DMS79 treated with DMSO at 0.1 percent for 48 hours (cell line): Measurements from ENCODE around the gene ZNF397.

Source experiments
- DNase-seq: peaks from one replicate; lab custom pipeline; 2025; lab: John Stamatoyannopoulos, UW

Gene ZNF397

DNA sequence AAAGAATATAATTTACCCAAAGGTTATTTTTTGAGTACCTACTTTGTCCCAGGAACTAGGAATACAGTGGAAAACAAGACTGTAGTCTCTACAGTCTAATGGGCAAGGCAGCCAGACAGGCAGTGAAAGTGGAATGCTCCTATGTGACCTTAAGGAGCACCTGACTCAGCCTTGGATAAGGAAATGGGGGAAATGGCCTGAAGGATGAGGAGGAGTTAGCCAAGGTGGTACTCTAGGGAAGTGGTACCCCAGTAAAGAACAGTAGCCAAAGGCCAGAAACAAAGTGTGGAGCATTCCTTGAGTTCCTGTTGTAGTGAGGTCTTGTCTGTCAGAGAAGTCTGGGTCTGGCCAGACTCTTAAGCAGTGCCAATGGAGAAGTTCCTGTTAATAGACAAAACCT is 6.0 kb downstream of the ZNF397 start:
- no peak for DNase-seq

DNA sequence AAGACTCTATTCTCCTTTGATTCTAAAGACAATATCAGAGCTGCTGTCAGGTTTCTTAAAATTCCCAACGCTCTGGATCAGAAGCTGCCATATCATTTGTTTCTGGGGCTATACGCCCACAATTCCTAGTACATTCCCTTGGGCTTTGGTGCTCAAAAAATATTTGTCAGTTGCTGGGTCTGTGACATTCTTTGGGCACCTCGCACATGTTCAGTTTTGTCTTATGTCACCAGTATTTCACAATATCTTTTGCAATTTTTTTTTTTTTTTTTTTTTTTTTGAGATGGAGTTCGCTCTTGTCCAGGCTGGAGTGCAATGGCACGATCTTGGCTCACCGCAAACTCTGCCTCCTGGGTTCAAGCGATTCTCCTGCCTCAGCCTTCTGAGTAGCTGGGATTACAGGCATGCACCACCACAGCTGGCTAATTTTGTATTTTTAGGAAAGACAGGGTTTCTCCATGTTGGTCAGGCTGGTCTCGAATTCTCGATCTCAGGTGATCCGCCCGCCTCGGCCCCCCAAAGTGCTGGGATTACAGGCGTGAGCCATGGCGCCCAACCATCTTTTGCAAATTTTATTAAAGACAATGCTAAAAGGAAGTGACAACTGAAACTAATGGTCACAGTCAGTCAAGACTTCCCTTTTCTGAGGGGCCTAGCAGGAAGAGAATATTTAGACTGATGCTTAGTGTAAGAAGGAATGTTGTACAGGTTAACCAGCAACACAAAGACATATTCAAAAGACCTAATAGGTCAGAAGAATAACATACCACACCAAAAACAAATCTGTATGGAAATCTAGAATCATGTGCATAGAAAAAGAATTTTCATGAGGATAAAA is 6.8 kb downstream of the ZNF397 start:
- no peak for DNase-seq

DNA sequence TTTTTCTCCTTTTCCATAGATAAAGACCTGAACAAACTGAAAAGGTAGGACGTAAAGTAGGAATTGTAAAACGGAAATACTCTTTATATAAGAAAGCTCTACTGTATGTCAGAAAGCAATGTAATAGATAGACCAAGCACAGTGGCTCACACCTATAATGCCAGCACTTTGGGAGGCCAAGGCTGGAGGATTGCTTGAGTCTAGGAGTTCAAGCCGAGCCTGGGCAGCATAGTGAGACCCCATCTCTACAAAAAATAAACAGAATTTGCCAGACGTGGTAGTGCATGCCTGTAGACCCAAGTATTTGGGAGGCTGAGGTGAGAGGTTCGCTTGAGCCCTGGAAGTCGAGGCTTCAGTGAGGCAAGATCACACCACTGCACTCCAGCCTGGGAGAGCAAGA is 7.6 kb downstream of the ZNF397 start:
- DNase-seq, result no peak

DNA sequence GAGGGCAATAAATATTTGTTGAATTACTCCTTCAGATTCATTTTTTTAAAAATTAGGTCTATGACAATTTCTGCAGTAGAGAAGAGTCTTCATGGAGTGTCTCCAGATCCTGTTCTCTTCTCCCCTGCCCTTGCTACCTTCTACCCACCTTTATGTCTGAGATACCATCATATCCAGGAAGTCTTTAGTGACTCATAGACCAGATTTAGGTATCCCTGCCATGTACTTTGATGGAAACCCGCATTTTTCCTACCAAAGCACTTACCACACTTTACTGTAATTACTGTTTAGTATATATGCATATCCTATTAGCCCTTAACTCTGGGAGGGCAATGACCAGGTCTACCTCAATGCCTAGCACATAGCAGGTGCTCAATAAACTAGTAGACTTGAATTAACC is 11.6 kb downstream of the ZNF397 start:
- no peak for DNase-seq

DNA sequence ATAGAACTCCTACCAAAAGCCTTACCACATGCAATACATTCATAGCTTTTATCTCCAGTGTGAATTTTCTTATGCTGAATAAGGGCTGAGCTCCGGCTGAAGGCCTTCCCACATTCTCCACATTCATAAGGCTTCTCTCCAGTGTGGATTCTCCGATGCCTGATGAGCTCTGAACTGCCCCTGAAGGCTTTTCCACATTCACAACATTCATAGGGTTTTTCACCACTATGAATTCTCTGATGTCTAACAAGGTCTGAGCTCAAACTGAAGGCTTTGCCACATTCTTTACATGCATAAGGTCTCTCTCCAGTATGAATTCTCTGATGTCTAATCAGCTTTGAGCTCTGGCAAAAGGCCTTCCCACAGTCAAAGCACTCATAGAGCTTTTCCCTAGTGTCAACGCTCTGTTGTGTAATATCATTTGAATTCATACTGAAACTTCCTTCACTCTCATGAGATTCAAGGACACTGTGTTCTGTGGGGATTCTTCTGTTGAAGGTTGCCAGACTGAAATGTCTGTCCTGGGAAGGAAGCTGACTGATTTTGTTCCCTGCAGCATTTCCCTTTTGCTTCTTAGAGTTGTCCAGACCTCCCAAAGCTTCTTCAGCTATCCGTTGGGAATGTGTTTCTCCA is 12.9 kb downstream of the ZNF397 start:
- DNase-seq, result no peak

DNA sequence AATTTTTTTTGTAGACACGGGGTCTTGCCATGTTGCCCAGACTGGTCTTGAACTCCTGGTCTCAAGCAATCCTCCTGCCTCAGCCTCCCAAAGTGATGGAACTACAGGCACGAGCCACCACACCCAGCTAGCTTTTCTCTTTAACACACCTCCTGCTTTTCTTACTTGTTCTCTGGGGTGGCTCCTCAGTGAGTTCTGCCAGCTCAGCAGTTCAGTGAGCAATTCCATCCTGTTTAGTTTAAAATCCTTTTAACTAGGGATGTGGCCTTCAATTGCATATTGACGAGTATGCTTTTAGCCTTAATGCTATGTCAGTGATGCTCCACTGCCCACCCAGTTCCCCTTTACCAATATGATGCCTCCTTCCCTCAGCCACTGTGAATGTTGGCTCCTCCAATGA is 16.1 kb downstream of the ZNF397 start:
- no peak for DNase-seq

- no peak for DNase-seq
These were observed 23.6 kb downstream of the ZNF397 start for GRCh38 chr18:35264409-35264808.

- peak; percentile 56 for DNase-seq
These were observed 26.4 kb downstream of the ZNF397 start for GRCh38 chr18:35267161-35267651.

- DNase-seq, result no peak
These were observed 27.0 kb downstream of the ZNF397 start for GRCh38 chr18:35267809-35268208.

- DNase-seq, result no peak
These were observed 28.0 kb downstream of the ZNF397 start for GRCh38 chr18:35268821-35269220.

DNA sequence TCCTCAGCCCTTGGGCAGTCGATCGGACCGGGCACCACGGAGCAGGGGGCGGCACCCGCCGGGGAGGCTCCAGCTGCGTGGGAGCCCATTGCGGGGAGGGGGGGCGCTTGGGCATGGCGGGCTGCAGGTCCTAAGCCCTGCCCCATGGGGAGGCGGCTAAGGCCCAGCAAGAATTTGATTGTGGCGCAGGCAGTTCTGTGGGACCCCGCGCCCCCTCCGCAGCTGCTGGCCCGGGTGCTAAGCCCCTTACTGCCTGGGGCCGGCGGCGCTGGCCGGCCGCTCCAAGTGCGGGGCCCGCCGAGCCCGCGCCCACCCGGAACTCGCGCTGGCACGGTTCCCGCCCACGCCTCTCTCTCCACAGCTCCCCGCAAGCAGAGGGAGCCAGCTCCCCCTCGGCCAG is 30.8 kb downstream of the ZNF397 start:
- no peak for DNase-seq

DNA sequence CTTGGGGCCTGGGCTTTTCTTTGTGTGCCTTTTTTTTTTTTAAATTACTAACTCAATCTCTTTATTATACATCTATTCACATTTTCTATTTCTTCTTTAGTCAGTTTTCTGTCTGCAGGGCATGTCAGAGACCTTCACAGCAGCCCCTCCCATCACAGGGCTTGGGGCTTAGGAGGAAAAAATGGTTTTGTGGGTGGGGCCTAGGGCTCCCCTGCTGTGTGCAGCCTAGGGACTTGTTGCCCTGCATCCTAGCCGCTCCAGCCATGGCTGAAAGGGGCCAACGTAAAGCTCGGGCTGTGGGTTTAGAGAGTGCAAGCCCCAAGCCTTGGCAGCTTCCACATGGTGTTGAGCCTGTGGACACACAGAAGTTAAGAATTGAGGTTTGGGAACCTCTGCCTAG is 35.4 kb downstream of the ZNF397 start:
- DNase-seq, result no peak

DNA sequence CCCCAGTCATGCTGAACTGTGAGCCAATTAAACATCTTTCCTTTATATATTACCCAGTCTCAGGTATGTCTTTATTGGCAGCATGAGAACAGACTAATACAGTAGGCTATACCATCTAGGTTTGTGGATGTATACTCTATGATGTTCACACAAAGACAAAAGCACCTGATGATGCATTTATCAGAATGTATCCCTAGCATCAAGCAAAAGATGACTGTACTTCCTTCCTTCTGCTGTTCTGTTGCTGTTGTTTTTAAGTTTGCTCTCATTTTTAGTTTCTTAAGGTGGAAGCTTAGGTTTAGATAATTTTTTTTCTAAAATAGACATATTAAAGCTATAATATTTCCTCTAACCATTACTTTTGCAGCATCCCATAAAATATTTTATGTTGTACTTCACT is 36.8 kb downstream of the ZNF397 start:
- no peak for DNase-seq

GRCh38 chr18:35278085-35278484 is 37.3 kb downstream of the ZNF397 start:
- DNase-seq, result no peak

DNA sequence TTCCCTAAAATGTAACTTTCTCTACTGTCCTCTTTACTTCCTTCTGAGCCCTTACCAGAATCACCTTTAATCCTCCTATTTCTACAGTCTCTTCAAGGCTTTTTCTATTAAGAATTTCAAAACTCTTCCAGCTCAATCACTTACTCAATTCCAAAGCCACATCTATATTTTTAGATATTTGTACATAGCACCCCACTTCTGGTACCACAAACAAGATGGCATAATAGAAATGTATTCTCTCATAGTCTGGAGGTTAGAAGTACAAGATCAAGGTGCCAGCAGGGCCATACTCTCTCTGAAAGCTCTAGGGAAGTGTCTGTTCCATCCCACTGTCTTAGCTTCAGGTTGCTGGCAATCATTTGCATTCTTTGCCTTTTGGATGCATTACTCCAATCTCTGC is 38.1 kb downstream of the ZNF397 start:
- DNase-seq, result no peak

DNA sequence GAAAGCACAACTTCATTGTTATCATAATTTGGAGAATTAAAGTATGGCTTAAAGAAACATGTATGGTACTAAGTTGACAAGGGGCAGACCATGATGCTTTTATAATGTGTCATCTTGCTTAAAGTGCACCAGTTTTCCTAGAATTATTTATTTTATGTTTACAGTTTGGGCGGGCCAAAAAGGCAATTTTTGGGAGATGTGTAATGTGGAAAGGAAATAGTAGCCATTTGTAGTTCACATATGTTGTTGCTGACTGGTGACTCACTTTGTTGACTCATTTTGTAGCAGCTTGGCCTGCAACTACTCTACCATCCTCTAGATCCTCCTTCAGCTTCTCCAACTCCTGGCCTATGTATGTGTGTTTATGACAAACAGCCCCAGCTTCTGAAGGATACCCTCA is 41.5 kb downstream of the ZNF397 start:
- no peak for DNase-seq

DNA sequence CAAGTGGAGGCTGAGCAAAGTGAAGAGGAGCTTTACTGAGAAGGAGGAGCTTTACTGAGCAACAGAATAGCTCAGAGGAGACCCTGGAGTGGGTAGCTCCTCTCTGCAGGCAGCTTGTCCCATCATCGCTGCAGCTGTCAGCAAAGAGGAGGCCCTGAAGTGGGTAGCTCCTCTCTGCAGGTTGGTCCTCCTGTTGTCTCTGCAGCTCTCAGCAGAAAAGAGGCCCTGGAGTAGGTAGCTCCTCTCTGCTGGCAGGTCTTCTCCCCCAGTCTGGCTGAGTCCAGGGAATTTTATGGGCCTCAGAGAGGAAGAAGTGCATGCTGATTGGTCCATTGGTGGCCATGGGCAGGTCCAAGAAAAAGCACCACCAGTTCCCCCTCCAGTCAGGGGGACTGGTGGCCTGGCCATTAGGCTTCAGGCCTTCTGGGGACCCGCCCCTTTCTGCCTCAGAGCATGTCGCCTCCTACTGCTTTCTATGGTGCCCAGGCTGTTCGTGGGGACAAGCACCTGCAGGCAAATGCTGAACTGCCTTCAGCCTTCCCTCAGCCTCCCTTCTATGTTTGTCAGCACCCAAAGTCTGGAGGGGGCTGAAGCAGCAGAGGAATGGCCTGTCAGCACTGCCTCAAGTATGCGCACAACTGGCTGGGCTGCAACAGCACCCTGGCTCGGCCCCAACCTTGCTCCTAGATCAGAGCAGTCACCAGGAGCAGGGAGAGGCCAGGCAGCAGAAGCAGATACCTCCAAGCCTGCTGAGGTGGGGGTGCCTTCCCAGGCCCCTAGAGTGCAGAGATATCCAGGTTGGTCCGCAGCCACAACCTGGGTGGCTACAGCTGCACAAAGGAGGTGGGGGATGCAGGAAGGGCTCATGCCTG is 43.3 kb downstream of the ZNF397 start:
- DNase-seq, result no peak

GRCh38 chr18:35284841-35285240 is 44.0 kb downstream of the ZNF397 start:
- no peak for DNase-seq

DNA sequence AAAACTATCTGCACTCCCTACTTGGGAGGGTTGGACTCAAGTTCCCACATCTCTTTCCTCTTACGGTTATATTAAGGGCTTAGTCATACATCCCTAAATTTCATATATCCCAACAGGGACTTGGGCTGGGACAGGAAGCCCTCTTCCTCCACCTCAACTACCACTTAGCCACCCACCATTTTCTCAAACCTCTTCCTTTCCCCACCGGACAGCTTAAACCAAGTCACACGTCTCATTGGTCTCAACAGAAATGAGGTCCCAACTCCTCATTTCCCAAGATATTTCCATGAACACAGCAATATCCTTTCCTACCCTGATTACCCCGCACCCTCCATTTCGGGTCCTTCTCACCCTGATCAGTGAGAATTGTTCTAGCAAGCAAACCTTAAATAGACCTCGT is 48.5 kb downstream of the ZNF397 start:
- peak; percentile 25 for DNase-seq

- peak; percentile 54 for DNase-seq
These were observed 48.9 kb downstream of the ZNF397 start for GRCh38 chr18:35289727-35290093.

DNA sequence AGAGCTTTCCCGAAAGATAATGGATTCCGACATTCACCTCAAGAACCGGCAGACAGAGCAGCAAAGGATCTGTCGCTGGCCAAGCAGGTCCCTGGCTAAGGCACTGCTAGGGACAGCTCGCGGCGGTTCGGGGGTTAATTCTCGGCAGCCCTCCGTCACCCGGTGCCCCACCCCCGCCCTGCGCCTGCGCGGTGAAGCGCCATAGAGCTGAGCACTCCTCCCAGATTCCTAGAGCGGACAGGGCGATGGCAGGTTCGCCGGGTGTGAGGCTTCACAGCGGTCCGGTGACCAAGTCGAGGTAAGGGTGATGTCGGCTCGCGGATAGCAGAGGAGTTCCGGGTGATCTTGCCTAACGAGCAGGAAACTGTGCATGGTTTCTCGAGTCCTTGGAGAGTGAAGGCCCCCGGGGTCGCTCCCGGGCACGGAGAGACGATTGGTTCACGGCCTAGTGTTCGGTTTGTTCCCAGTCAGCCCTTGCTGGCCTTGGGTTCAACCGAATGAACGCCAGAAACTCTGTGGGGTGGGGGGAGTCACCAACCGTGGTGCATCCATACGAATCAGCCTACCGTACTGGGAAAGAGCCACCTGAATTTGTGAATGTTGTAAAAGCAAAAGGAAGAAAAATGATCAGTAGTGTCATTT is 49.4 kb downstream of the ZNF397 start, which contains the start of gene ZSCAN30:
Gene ZSCAN30 (minus strand): TSS at position 136 of the 642 bp plus-strand sequence. CDS start 25,877 bp downstream, outside the sequence.
- DNase-seq, result peak; percentile 91

GRCh38 chr18:35291166-35291565 is 50.3 kb downstream of the ZNF397 start:
- DNase-seq, result no peak
